Ammon's horn (tissue), 1 donor: ENCODE results near the gene TMEM81.
A peak's percentile ranks its signal among the peaks of the same experiment; 100 is the strongest.

ENCODE experiments used
- DNase-seq: peaks from one replicate; pipeline ENCODE4 v3.0.0-alpha.2; 2016; ENCODE audit warnings: low spot score

TMEM81 gene, protein sequence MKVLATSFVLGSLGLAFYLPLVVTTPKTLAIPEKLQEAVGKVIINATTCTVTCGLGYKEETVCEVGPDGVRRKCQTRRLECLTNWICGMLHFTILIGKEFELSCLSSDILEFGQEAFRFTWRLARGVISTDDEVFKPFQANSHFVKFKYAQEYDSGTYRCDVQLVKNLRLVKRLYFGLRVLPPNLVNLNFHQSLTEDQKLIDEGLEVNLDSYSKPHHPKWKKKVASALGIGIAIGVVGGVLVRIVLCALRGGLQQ

DNA sequence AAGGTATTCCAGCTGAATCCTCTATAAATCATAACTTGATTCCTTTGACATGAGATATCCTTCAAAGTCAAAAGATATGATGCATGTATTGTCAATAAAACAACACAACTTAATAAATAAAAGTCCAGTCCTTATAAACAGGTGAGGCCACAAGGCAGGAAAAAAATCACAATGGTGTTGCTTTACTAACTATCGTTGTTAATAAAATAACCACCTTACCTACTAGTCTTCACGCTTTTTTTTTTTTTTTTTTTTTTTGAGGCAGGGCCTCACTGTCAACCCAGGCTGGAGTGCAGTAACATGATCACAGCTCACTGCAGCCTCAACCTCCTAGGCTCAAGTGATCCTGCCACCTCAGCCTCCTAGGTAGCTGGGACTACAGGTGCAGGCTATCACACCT, at the start of gene TMEM81:
Gene TMEM81, minus strand, starts transcription at position 101 of the 400 bp plus-strand sequence. CDS start 140 bp downstream, outside the sequence.
- no peak for DNase-seq

DNA sequence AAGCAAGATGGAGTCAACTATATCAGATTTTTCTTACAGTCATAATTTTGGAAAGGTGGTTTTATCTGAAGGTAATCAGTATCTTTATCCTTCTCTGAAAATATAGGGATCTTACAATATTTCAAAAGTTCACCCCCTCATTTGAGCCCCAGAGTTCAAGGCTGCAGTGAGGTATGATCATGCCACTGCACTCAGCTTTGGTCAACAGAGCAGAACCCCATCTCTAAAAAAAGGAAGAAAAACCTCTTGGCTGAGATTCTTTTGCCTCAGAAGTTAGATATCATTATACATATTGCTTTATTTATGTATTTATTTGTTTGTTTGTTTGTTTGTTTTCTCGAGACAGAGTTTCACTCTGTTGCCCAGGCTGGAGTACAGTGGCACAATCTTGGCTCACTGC, 49.0 kb upstream of the TMEM81 start:
- DNase-seq = no peak

DNA sequence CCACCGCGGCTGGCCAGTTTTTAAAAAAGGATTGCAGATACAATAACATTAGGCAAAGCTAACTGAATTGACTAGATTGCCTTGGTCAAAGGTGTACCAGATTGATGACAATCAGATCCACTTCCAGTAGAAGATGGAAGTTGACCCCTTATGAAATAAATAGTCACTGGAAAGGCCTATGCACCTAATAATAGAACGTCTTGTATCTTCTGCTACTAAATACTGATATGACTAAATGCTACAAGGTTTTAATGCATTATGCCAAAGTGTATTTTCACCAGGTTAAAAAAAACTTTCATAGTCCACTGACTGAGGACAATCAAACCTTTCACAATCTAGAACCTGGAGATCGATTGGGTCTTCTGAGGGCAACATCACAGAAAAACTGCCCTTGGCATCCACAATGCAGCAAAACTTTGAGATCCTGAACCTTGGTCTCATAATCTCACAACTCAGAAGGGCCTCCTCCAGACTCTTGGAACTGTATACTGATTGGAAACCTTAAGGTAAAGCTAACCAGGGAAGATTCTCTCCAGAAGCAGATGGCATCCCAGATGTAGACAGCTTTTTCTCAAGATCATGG, 45.3 kb upstream of the TMEM81 start:
- DNase-seq = no peak

DNA sequence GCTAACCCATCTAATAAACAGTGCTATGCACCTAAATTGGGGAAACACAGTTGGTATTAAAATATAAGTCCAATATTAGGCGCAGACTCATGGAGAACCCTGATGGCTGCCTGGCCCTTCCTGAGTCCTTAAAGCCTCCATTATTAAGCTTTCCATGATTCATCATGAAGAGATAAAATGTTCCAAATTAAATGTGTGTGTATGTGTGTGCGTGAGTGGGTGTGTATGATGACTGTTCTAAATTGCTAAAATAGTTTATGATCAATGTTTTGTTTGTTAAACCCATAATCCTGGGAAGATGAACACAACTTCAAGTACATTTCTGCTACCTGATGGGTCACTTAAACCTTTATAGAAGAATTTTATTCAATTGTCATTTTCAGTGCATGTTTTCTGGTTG, 43.8 kb upstream of the TMEM81 start:
- DNase-seq = no peak

DNA sequence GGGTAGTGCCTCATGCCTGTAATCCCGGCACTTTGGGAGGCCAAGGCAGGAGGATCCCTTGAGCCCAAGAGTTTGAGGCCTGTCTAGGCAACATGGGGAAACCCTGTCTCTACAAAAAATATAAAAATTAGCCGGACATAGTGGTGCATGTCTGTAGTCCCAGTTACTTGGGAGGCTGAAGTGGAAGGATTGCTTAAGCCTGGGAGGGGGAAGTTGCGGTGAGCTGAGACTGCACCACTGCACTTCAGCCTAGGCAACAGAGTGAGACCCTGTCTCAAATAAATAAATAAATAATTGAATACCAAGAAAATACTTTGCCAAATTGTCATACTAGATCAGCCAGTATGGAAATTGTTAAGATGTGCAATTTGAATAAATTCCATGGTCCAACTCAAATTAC, 43.4 kb upstream of the TMEM81 start:
- no peak for DNase-seq

DNA sequence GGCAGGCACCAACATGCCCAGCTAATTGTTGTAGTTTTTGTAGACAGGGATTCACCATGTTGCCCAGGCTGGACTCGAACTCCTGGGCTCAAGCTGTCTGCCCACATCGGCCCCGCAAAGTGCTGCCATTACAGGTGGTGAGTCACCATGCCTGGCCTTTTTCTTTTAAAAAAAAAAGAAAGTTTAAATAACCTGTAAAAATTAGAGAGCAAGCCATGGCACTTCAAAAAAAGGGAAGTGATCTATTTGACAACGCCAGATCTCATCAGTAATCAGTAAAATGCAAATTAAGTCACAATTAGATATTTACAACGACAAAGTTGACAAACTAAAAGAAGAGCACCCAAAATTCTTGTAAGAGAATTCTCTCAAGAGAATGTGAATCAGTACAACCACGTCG, 40.5 kb upstream of the TMEM81 start:
- DNase-seq = no peak

DNA sequence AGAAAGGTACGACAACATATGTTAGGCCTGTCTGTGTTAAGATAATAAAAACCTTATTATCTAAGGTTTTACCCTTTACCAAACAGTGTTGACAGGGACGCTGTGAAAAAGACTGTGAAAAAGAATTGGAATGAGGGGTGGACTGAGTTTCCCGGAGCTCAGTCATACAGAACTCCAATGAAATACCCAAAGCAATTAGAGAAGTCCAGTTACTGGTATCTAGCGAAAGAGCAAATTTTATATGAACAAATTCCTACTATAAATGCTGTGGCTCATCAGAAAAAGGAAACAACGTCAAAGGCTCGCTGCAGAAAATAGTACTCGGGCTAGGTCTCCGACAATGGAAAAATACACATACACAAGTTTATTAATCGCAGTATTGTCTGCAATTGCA, 38.2 kb upstream of the TMEM81 start:
- DNase-seq = no peak

DNA sequence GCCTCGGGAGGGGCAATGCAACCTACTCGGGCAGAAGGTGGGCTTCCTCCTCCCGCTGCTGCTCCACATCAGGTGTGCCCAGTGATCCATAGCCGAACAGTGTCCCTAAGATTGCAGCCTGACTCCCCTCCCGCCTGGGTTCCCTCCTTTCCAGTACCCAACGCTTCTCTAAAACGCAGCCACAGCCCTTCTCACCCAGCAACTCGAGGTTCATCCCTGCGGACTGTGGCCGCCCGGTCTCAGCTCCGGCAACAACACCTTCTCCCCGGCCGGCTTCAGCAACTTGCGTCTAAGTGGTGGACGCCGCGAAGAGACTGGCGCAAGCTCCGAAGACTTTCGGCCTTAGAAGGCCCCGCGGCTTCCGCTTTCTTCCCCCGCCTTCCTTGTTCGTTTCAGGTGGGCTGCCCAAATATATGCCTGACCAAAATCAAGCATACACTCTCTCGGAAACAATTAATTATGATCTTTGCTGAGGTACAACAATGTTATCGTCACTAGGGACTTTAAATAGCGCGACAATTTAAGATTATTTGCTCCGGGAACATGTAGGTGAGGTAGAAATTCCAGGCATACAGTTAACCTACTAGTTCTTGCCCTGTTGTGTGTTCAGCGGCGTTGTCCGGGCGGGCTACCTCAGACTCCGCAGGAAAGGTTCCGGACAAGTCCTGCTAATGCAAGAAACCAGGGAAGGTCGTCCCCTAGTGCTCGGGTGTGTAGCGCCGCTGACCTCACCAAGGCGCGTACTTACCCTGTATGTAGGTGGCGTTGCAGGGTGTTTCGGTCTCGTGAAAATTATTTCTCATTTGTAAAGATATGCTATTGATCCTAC, 37.6 kb upstream of the TMEM81 start, which contains the start of gene RBBP5:
Gene RBBP5, minus strand, starts transcription at position 319 of the 829 bp plus-strand sequence. Its CDS starts 105 bp downstream, at position 214.
- peak; percentile 97 for DNase-seq

DNA sequence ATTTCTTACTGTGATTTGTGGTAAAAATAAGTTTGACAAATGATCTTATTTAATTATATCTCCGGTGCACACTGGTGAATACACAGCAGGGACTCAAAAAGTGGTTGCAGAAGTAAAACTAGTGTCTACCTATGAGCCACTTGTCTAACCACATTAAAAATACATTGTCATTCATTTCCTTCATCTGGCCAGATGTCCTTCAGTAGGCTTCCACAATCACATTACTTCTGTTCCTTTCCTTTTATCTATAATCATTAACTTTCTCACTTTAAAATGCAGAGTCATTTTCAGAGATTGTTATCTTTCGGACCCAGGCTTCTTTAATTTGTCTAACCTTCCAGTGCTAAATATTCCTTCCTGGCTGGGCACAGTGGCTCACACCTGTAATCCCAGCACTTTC, 34.5 kb upstream of the TMEM81 start:
- DNase-seq = no peak

DNA sequence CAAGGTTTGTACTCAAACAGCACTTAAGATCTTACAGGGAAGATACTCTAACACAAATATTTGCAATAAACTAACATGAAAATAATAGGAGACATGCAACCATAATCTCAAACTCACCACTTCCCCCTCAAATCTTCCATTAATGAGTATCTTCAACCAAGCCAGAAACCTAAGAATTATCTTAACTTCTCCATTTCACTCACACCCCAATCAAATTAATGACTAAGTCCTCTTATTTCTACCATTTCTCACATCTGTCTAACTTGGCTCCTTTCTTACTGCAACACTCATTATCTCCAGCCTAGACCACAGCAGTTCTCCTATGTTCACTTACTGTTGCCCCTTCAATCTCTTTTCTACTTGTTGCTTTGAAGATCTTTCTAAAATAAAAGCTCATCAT, 27.1 kb upstream of the TMEM81 start:
- no peak for DNase-seq

DNA sequence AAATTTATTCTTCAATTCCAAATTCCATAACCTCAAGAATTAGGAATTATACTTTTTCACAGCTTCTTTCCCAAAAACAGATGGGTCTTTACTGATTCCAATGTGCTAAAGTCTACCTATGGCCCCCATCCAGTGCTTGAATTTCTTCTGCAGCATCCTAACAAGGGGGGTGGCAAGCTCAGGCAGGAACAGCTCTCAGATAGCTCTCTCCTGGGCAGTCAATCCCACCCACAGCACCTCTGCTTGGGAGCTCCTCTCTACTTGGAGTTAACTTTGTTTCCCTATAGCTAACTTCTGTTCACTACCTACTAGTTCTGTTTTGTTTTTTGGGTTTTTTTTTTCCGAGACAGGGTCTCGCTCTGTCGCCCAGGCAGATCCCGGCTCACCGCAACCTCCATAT, 25.5 kb upstream of the TMEM81 start:
- DNase-seq = no peak

DNA sequence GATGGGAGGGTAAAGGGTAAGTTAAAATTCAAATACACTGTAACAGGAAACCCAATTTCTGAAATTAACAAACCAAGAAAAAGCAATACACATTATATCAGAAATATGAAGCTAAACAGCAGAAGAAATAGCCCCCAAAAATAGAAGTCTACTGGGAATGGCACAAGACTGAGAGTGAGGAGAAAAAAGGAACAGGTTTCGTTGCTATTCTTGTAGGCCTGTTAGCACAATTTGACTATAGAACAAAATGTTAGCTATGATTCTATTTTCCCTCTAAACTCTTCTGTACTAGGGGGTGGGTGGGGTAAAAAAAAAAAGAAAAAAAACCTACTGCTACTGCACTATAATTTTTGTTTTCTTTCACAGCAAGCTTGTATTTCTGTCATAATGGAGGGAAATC, 25.0 kb upstream of the TMEM81 start:
- DNase-seq = peak; percentile 39

DNA sequence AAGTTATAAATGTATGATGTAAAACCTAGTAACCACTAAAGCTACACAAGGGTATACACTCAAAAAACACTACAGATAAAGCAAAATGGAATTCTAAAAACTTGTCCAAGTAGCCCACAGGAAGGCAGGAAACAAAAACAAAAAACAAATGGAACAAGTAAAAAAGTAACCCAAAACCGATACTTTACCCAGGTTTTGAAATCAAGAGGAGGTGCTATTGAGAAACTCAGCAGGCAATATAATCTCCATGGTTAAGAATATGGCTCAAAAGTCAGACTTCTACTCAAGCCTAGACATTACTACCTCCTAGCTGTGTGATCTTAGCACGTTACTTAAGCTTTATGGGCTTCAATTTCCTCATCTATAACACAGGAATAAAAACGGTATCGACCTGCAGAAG, 24.2 kb upstream of the TMEM81 start:
- DNase-seq = no peak

DNA sequence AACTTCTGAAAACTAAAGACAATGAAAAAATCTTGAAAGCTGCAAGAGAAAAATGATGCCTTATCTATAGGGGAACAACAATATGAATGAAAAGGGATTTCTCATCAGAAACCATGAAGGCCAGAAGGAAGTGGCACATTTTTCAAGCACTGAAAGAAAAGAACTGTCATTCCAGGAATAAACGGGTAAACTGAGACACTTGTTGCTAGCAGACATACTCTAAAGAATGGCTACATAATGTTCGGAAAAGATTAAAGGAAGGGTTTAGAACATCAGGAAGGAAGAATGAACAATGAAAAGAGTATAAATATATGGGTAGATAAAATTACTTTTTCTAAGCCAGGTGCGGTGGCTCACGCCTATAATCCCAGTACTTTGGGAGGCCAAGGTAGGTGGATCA, 23.1 kb upstream of the TMEM81 start:
- DNase-seq = no peak

DNA sequence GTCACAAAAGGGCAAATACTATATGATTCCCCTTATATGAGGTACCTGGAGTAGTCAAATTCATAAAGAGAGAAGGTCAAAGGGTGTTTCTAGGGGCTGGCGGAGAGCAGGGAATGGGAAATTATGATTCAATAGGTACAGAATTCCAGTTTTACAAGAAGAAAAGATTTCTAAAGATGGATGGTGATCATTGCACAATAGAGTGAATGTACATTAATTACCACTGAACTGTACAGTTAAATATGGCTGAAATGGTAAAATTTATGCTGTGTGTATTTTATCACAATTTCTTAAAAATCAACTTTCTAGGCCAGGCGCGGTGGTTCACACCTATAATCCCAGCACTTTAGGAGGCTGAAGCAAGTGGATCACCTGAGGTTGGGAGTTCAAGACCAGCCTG, 18.1 kb upstream of the TMEM81 start:
- no peak for DNase-seq

DNA sequence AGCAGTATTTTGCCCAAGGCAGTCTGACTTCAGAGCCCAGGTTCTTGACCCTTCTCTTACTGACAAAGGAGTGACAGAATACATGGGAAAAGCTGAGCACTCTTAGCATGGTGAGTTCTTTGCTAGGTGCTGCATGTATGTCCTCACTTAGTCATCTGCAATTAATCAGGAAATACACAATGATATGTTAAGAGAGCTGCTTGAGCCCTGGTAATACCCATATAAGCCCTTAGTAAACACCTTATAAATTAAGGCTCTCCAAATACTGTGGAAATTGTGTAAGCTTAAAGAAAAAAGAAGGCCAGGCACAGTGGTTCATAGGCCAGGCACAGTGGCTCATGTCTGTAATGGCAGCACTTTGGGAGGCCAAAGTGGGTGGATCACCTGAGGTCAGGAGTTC, 14.0 kb upstream of the TMEM81 start:
- no peak for DNase-seq

DNA sequence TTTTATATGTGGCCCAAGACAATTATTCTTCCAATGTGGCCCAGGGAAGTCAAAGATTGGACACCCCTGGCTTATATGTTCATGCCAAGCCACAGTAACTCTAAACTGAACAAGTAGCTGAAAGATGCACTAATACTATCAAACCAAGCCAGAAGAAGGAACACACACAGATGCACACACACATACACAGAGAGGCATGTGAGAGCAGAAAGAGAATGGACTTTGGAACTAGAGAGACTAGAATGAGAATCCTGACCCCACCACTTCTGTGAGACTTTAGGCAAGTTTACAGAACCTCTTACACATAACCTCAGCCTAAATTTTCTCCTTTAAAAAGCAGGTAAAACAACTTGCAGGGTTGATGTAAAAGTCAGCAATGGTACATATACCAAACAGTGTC, 11.2 kb upstream of the TMEM81 start:
- no peak for DNase-seq

DNA sequence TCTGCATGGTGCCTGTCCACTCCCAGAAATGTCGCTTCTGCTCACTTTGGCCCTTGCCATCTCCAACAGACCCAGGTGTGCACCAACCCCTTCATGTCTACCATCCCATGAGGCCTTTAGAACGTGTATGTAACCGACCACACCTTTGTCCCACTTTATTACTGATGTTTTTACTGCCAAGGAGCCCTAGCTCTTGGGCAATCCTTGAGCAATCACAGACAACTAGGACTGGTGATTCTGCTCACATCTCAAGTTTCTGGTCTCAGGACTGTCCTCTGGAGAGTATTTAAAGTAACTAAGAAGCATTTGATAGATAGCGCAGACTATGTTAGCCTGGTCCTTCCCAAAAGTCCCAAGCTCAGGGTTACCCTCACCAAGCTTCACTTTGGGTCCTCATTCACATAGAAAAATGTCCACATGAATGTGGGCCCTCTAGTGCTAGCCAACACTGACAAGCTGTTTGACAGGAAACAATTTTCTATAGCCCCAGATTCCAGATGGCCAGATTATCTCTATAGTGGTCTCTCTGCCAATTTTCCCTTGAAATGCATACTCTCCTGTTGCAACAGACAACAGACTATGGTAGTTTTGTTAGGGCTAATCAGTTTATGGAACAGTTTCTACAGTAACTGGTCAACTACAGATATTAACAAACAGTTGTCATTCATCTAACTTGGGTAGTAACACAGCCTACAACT, 6.9 kb upstream of the TMEM81 start:
- DNase-seq = no peak

DNA sequence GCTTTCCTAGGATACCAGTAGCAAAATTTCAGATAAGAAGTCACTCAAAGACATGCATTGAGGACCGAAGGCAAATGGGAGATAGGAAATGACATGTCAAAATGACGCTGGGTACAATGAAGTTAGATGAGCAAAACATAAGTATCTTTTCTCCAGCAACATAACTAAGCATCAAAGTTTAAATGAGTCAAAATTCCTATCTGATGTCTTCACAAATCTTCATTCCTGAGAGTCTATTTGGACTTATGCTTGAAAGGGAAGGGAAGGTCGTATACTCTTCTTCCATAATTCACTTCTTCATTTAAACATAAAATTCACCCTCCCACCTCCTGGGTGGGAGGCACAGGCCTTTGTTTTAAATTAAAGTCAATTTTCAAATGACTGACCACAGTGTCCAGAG, 4.1 kb upstream of the TMEM81 start:
- no peak for DNase-seq

DNA sequence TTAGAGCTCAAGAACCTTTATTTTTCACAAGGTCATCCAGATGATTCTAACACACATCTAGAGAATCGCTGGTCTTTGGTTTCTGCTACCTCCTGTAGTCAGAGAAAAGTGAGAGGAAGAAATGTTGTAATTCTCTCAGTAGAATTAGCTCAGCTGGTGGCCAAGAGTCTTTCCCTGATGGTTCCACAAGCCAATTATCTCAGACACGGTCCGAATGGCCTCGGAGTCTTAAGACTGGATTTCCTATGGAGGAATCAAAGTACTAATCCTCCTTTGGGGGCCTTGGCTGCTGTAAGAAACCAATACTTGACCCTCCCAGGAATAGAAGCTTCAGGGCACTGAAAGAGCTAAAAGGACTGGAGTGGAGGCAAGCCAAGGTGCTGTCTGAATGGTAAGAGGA, 1.8 kb downstream of the TMEM81 start:
- no peak for DNase-seq

DNA sequence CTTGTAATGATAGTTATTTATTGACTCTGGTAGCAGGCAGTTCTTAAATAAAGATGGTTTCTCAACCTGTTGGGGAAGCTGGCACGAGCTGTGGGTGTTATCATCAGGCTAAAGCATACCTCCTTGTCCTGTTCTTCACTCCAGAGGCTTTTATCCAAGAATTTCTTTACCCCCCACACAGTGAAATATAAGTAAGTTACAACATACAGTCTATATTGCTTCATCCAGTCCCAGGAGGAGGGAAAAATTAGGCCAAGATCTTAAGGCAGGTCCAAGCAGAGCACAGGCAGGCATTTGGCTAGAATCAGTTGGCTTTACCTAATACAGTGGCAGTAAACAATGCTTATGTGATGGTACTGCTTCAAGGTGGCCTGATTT, 6.3 kb downstream of the TMEM81 start:
- no peak for DNase-seq

DNA sequence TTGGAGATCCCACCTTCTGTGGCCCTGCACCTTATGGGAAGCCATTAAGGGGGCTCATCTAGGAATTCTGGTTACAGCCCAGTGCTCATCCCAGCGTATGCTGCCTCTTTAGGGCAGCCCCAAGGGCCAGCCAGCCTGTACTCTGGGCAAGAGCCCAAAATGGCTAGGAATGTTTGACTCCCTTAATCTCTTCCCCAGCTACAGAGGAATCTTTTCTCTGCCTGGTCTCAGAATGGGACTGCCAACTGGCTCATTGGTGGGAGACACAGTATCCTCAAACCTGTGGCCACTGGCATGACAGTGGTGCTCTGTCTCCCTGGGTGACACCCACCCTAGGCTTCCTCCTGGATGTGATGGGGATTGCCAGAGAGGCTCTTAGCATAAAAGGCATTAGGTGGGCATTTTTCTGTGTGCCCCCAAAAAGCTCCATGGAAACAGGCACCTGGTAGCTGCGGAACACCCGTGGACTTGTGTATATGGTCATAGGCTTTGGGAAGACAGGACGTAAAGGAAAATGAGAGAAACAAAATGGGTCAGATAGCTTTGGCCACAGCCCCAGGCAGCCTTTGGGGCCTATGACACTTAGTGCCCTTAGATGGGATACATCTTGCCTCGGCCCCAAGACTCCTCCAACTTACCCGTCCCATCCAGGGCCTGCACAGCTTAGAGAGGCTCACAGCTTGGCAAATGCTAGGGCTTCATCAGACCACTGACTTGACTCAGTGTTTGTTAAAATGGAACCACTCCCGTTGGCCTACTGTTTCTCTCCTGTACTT, 6.9 kb downstream of the TMEM81 start:
- no peak for DNase-seq
